Heart left ventricle (tissue), 16 donors: ENCODE results near the gene RSU1. TPM values are rescaled to one million over a fixed set of nuclear protein-coding genes. Genes with fewer than 3 reads are reported as not detected.

ENCODE experiments used
- ATAC-seq, 4 donors: fragments of 200-7000 bp; cut with Tn5 transposase; one replicate each; pipeline ENCODE4 v1.9.1; 2020 to 2022; ENCODE audit warnings: moderate library complexity in 4 of 4, mild to moderate bottlenecking in 3 of 4, moderate number of reproducible peaks in 1 of 4
- DNase-seq, 5 donors: peaks; one replicate each; pipeline ENCODE4 v3.0.0-alpha.2; 2020
- H3K27ac ChIP-seq, 12 donors: fragments of 200-600 bp; sonication (generic) in 4 of 12; one replicate each; pipeline versions ENCODE4 v1.5.0 to v1.8.0; 2016 to 2022; ENCODE audit warnings: mild to moderate bottlenecking in 2 of 12
- H3K27me3 ChIP-seq, 9 donors: fragments of 200-600 bp; sonication (generic) in 2 of 9; one replicate each; pipeline versions ENCODE4 v1.5.1 to v1.8.0; 2016 to 2022; ENCODE audit warnings: mild to moderate bottlenecking in 3 of 9
- H3K36me3 ChIP-seq, 9 donors: fragments of 200-600 bp; sonication (generic) in 2 of 9; one replicate each; pipeline versions ENCODE4 v1.5.0 to v1.8.0; 2018 to 2022; ENCODE audit warnings: mild to moderate bottlenecking in 2 of 9
- H3K4me1 ChIP-seq, 12 donors: fragments of 200-600 bp; sonication (generic) in 4 of 12; one replicate each; pipeline versions ENCODE4 v1.5.0 to v1.8.0; 2016 to 2022; ENCODE audit warnings: mild to moderate bottlenecking in 3 of 12
- H3K4me3 ChIP-seq, 12 donors: fragments of 200-600 bp; sonication (generic) in 4 of 12; one replicate each; pipeline versions ENCODE4 v1.5.0 to v1.8.0; 2017 to 2022; ENCODE audit warnings: mild to moderate bottlenecking in 9 of 12, moderate library complexity in 4 of 12
- H3K9me3 ChIP-seq, 12 donors: fragments of 200-600 bp; sonication (generic) in 4 of 12; one replicate each; pipeline versions ENCODE4 v1.5.0 to v1.8.0; 2016 to 2022; ENCODE audit warnings: mild to moderate bottlenecking in 1 of 12
- POLR2A ChIP-seq, 2 donors: fragments of 450-650 bp; IDR thresholded peaks; one replicate each; pipeline ENCODE4 v1.6.1; 2017; ENCODE audit warnings: antibody characterized with exemption in 2 of 2, mild to moderate bottlenecking in 2 of 2, moderate library complexity in 2 of 2
- WGBS, 4 donors: extraction: QIAGEN DNeasy Blood & Tissue Kit in 2 of 4; methylation state at CpG; one replicate each; pipeline versions ENCODE4 v1.1.5 to v1.1.7; 2013 to 2018; 5-methylcytosine and 5-hydroxymethylcytosine counted together
- intact Hi-C, 10 donors: fragments of 100-400 bp; cut with DNase I; formaldehyde crosslinking; loops; one replicate each; pipeline versions ENCODE4 v1.11.1 to v1.14.2; 2022
- polyA plus RNA-seq, 2 donors: library from polyadenylated mRNA; stranded (reverse); fragments of 200-250 nt; gene quantifications; one replicate each; pipeline ENCODE4 v1.2.3, GENCODE V29; 2013
- total RNA-seq, 9 donors: library from RNA; depleted of rRNA in 2 of 9; stranded (reverse); fragments of >200 nt in 2 of 9; fragmentation: NEBNext Ultra II Directional in 3 of 9; extraction: Animal tissue kit (Norgen Biotek cat#: 25700) in 3 of 9; gene quantifications; one replicate each; pipeline versions ENCODE4 v1.1.0 to v1.2.4, GENCODE V29; 2016 to 2023
- TF ChIP-seq, protein P1 (sequence below), 12 donors: fragments of 200-600 bp; sonication (generic) in 4 of 12; IDR thresholded peaks; one replicate each; pipeline versions ENCODE4 v1.5.0 to v1.8.0; 2018 to 2022; ENCODE audit warnings: antibody characterized with exemption in 12 of 12, mild to moderate bottlenecking in 5 of 12
- donor health status: ischemic (EF 13 %, LVEDD 7.1; RV severe dilation, severe dysfunction).
- donor health status: healthy with polysubstance abuse.
- donor health status: DM: no; HTN: yes; CAD: no.
- donor health status: DM: no; HTN: no; CAD: no.
- donor health status: ischemic (EF 25% LVEDD 6.9; RV normal size, moderate dysfunction).
- donor health status: ischemic (EF 25% LVEDD 5.7; RV mildly dilated, moderate dysfunction).
- donor health status: healthy.
- donor health status: DM: yes; HTN: yes; CAD: no.
- donor health status: ischemic (EF 35%, LVEDD 5.7; RV mildly dilated, moderate dysfunction).
- donor health status: nonischemic (EF 11% LVEDD 7.7; RV severe dilation, severe dysfunction).
- donor health status: DM: yes; HTN: yes; CAD: no.
- donor health status: PGD.
- donor health status: ischemic (EF 29% LVEDD 5.4; RV normal size, mild dysfunction).
- donor health status: nonischemic (EF 23%, LVEDD 6.1; RV moderate dilation, normal function).

The RSU1 gene
- total and polyA plus RNA-seq, 11 donors: 29.6 to 84.1 (median 53.0) TPM

DNA sequence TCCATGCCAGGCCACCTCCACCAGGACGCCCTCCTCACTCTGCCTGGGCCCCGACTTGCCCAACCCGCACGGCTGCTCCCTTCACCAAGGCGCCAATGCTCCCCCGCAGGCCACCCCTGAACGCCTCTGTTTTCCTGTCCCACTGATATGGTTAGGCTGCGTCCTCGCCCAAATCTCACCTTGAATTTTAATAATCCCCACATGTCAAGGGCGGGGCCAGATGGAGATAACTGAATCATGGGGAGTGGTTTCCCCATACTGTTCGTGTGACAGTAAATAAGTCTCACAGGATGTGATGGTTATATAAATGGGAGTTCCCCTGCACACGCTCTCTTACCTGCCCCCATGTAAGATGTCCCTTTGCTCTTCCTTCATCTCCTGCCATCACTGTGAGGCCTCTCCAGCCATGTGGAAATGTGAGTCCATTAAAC, 29.8 kb downstream of the RSU1 start:
- no peaks in the 10 kb centered on the region for H3K27me3 ChIP-seq
- TF ChIP-seq POLR2A (IDR thresholded peaks at IDR 0.05): no peak
- TF ChIP-seq, protein P1, sequence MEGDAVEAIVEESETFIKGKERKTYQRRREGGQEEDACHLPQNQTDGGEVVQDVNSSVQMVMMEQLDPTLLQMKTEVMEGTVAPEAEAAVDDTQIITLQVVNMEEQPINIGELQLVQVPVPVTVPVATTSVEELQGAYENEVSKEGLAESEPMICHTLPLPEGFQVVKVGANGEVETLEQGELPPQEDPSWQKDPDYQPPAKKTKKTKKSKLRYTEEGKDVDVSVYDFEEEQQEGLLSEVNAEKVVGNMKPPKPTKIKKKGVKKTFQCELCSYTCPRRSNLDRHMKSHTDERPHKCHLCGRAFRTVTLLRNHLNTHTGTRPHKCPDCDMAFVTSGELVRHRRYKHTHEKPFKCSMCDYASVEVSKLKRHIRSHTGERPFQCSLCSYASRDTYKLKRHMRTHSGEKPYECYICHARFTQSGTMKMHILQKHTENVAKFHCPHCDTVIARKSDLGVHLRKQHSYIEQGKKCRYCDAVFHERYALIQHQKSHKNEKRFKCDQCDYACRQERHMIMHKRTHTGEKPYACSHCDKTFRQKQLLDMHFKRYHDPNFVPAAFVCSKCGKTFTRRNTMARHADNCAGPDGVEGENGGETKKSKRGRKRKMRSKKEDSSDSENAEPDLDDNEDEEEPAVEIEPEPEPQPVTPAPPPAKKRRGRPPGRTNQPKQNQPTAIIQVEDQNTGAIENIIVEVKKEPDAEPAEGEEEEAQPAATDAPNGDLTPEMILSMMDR (IDR thresholded peaks at IDR 0.05): no peak
- WGBS, 4 donors: 93 to 97% (median 95%) methylated on average over 12 of the region's 12 CpGs
- intact Hi-C loops: no loop called here
- ATAC-seq (no peak), DNase-seq (no peak)
- H3K4me1 ChIP-seq: peaks cover 0 to 18% (median 2%) of the 10 kb centered on the region in 12 donors
- H3K27ac ChIP-seq: no peak overlapping the region
- H3K4me3 ChIP-seq: no peak overlapping the region
- H3K36me3 ChIP-seq: peaks cover 0 to 4% (median 0%) of the 10 kb centered on the region in 9 donors
- H3K9me3 ChIP-seq: no peaks in the 10 kb centered on the region

DNA sequence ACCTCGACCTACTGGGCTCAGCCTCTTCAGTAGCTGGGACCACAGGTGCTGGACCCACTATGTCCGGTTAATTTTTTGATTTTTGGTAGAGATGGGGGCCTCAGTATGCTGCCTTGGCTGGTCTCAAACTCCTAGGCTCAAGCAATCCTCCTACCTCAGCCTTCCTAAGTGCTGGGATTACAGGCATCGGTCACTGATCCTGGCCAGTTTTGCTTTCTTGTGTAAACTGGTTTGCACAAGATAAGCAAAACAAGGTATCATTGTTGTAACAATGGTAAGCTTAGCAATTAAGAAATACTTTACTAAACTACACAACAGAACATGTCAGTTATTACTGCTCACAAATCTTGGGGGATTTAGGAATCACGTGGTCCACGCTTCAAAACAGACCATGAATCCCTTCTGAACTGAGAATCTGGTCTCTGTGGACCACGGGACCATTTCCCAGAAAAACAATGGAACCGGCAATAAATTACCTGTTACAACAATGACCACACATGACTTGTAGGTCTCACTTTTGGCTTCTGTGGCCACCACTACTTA, 36.8 kb downstream of the RSU1 start:
- Histone ChIP-seq H3K27ac (no peak overlapping the region), H3K36me3 (peaks cover 0 to 25% (median 4%) of the 10 kb centered on the region in 9 donors), H3K4me3 (no peak overlapping the region), H3K27me3 (no peaks in the 10 kb centered on the region), H3K4me1 (peaks cover 0 to 26% (median 11%) of the 10 kb centered on the region in 12 donors), H3K9me3 (no peaks in the 10 kb centered on the region)
- TF ChIP-seq, protein P1 (IDR thresholded peaks at IDR 0.05): no peak
- TF ChIP-seq POLR2A (IDR thresholded peaks at IDR 0.05): no peak
- no peak for ATAC-seq
- intact Hi-C loops: no loop called here
- DNase-seq: no peak
- 75 to 87% (median 80%) methylated on average over 7 of the region's 7 CpGs for WGBS, 4 donors

DNA sequence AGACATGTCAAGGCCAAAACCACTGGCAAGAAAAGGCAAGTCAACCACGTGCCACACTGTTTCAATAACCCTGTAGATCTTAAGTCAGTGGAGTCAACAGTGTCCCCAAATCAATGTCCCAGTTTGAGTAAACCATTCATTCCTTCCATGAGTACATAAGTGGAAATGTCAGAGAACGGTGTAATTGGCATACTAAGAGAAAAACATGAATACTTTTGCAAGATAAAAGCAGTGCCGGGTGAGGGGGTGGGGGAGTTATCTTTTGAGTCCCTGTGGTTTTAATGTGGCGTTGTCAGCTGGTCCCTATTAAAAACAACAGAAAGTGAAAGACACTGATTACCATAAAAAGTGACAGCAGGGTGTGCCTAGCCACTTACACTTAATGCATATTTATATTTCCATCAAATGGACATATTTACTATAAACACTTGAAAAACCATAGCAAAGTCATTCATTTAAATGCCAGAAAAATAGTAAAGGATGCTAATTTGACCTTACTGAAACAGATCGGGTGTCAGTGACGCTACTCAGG, 37.8 kb downstream of the RSU1 start:
- H3K27ac ChIP-seq: no peak overlapping the region
- ATAC-seq (no peak), DNase-seq (no peak)
- H3K4me3 ChIP-seq: no peak overlapping the region
- no peaks in the 10 kb centered on the region for H3K9me3 ChIP-seq
- H3K36me3 ChIP-seq: peaks cover 0 to 25% (median 4%) of the 10 kb centered on the region in 9 donors
- WGBS, 4 donors: 60 to 67% (median 63%) methylated on average over 6 of the region's 6 CpGs
- no peaks in the 10 kb centered on the region for H3K27me3 ChIP-seq
- intact Hi-C loops: loop anchor here in 9 of 10 donors (2.0 to 10.0 kb wide), 6 partner anchors 345 to 877 kb away; partner anchors contain the start of gene PTER (in 1 of the 9)
- peaks cover 0 to 26% (median 11%) of the 10 kb centered on the region in 12 donors for H3K4me1 ChIP-seq
- TF ChIP-seq POLR2A (IDR thresholded peaks at IDR 0.05): no peak
- TF ChIP-seq, protein P1 (IDR thresholded peaks at IDR 0.05): no peak
